IMR-90 (cell line): ENCODE measurements around the gene KRT77. TPM values are rescaled to one million over a fixed set of nuclear protein-coding genes. Genes with fewer than 3 reads are reported as not detected.

ENCODE experiments used
- ATAC-seq: fragments of 200-7000 bp; cut with Tn5 transposase; 2 replicates; pipeline ENCODE4 v1.9.1; 2020; ENCODE audit warnings: low read depth, mild to moderate bottlenecking, moderate library complexity
- BruUV-seq: library from RNA; stranded (reverse); fragments of 400-500 nt; replicated peaks from 2 replicates; lab custom pipeline; 2021; lab: Mats Ljungman, UMichigan
- CTCF ChIA-PET: fragments of 300-600 bp; formaldehyde crosslinking; extraction: SDS; loops from one replicate; lab custom pipeline; 2021; ENCODE audit warnings: antibody characterized with exemption; lab: Yijun Ruan, JAX
- POLR2A ChIA-PET: fragments of 300-600 bp; sonication (Branson Sonifier 250); formaldehyde crosslinking; loops from one replicate; lab custom pipeline; 2022; ENCODE audit warnings: antibody characterized with exemption; ENCODE audit not compliant: unreplicated experiment; lab: Charles Lee
- DNase-seq: peaks from one replicate; pipeline ENCODE4 v3.0.0; 2013
- H2AFZ ChIP-seq: replicated peaks from 2 replicates; pipeline ENCODE3; 2013; ENCODE audit warnings: low read length, mild to moderate bottlenecking; ENCODE audit not compliant: poor library complexity
- H2AK5ac ChIP-seq: 2 replicates; pipeline ENCODE4 v1.6.1; 2013; ENCODE audit warnings: low read depth, low read length, inconsistent platforms
- H2AK9ac ChIP-seq: replicated peaks from 2 replicates; pipeline ENCODE3; 2013; ENCODE audit warnings: mild to moderate bottlenecking, low read depth, low read length, moderate library complexity; ENCODE audit not compliant: poor library complexity
- H2BK120ac ChIP-seq: 2 replicates; pipeline ENCODE4 v1.6.1; 2013; ENCODE audit warnings: low read depth, low read length, inconsistent platforms
- H2BK15ac ChIP-seq: 3 replicates; pipeline ENCODE4 v1.6.1; 2013; ENCODE audit warnings: low read depth, low read length, inconsistent platforms
- H2BK20ac ChIP-seq: 2 replicates; pipeline ENCODE4 v1.6.1; 2013; ENCODE audit warnings: low read depth, mild to moderate bottlenecking, inconsistent platforms, low read length, moderate library complexity
- H2BK5ac ChIP-seq: 2 replicates; pipeline ENCODE4 v1.6.1; 2013; ENCODE audit warnings: mild to moderate bottlenecking, low read depth, low read length, inconsistent platforms; ENCODE audit not compliant: poor library complexity, severe bottlenecking
- H3K14ac ChIP-seq: replicated peaks from 2 replicates; pipeline ENCODE4 v1.6.1; 2013; ENCODE audit warnings: low read depth, low read length, inconsistent platforms
- H3K18ac ChIP-seq: 2 replicates; pipeline ENCODE4 v1.6.1; 2013; ENCODE audit warnings: low read depth, low read length, control low read depth
- H3K23ac ChIP-seq: 2 replicates; pipeline ENCODE4 v1.6.1; 2013; ENCODE audit warnings: low read depth, low read length, inconsistent platforms
- H3K27ac ChIP-seq: 2 replicates; pipeline ENCODE4 v1.5.1; 2013; ENCODE audit warnings: mild to moderate bottlenecking, control low read depth, low read length; ENCODE audit not compliant: insufficient read depth
- H3K27me3 ChIP-seq: 2 replicates; pipeline ENCODE4 v1.6.1; 2013; ENCODE audit warnings: low read length; ENCODE audit not compliant: control insufficient read depth, insufficient read depth
- H3K36me3 ChIP-seq: 2 replicates; pipeline ENCODE4 v1.6.1; 2013; ENCODE audit warnings: low read length, mixed read lengths; ENCODE audit not compliant: control insufficient read depth, insufficient read depth
- H3K4ac ChIP-seq: 2 replicates; pipeline ENCODE4 v1.6.1; 2013; ENCODE audit warnings: low read depth, low read length, inconsistent platforms
- H3K4me1 ChIP-seq: 2 replicates; pipeline ENCODE4 v1.6.1; 2013; ENCODE audit warnings: low read length, mixed read lengths; ENCODE audit not compliant: control insufficient read depth, insufficient read depth
- H3K4me2 ChIP-seq: 2 replicates; pipeline ENCODE4 v1.6.1; 2013; ENCODE audit warnings: low read depth, mild to moderate bottlenecking, control low read depth, low read length, moderate library complexity
- H3K4me3 ChIP-seq: 2 replicates; pipeline ENCODE4 v1.5.1; 2013; ENCODE audit warnings: low read depth, mild to moderate bottlenecking, control low read depth, low read length, moderate library complexity; ENCODE audit not compliant: insufficient read depth
- H3K56ac ChIP-seq: 2 replicates; pipeline ENCODE4 v1.6.1; 2013; ENCODE audit warnings: low read length, inconsistent platforms; ENCODE audit not compliant: insufficient read depth; ENCODE audit errors: extremely low read depth
- H3K79me1 ChIP-seq, 2 experiments: 2 replicates each; pipeline ENCODE4 v1.6.1; 2013; ENCODE audit warnings: low read length in 2 of 2, inconsistent platforms in 1 of 2, low read depth in 1 of 2
- H3K9ac ChIP-seq: 2 replicates; pipeline ENCODE4 v1.6.1; 2013; ENCODE audit warnings: low read depth, low read length, control low read depth
- H3K9me1 ChIP-seq: 2 replicates; pipeline ENCODE4 v1.6.1; 2013; ENCODE audit warnings: low read length, inconsistent platforms; ENCODE audit not compliant: insufficient read depth
- H3K9me3 ChIP-seq: 2 replicates; pipeline ENCODE4 v1.6.1; 2013; ENCODE audit warnings: low read length; ENCODE audit not compliant: control insufficient read depth, insufficient read depth
- H4K20me1 ChIP-seq: 2 replicates; pipeline ENCODE4 v1.6.1; 2013; ENCODE audit warnings: low read length, inconsistent platforms; ENCODE audit not compliant: insufficient read depth
- H4K5ac ChIP-seq: 2 replicates; pipeline ENCODE4 v1.6.1; 2013; ENCODE audit warnings: mild to moderate bottlenecking, low read depth, low read length, control low read depth
- H4K8ac ChIP-seq, 2 experiments: 2 replicates each; pipeline ENCODE4 v1.6.1; 2013; ENCODE audit warnings: low read depth in 2 of 2, low read length in 2 of 2, control low read depth in 1 of 2, inconsistent platforms in 1 of 2
- H4K91ac ChIP-seq: 2 replicates; pipeline ENCODE4 v1.6.1; 2013; ENCODE audit warnings: low read depth, low read length, inconsistent platforms; ENCODE audit not compliant: insufficient read depth
- BHLHE40 ChIP-seq: fragments of 150-350 bp; IDR thresholded peaks from 2 replicates; pipeline ENCODE4 v1.6.1; 2016; ENCODE audit warnings: mild to moderate bottlenecking, low read depth, low read length
- CHD1 ChIP-seq: IDR thresholded peaks from 2 replicates; pipeline ENCODE4 v1.6.1; 2012; ENCODE audit warnings: low read depth, low read length, improper control_type of control experiment
- FOS ChIP-seq: fragments of 150-350 bp; IDR thresholded peaks from 2 replicates; pipeline ENCODE4 v1.6.1; 2016; ENCODE audit warnings: low read depth, low read length
- MAFK ChIP-seq: IDR thresholded peaks from 2 replicates; pipeline ENCODE4 v1.6.1; 2012; ENCODE audit warnings: low read depth, low read length, improper control_type of control experiment
- MAZ ChIP-seq: IDR thresholded peaks from 2 replicates; pipeline ENCODE4 v1.6.1; 2012; ENCODE audit warnings: low read depth, mild to moderate bottlenecking, low read length, improper control_type of control experiment, moderate library complexity, borderline replicate concordance
- NFE2L2 ChIP-seq: fragments of 150-350 bp; IDR thresholded peaks from 2 replicates; pipeline ENCODE4 v1.6.1; 2016; ENCODE audit warnings: low read depth, mild to moderate bottlenecking, low read length
- RAD21 ChIP-seq: IDR thresholded peaks from 2 replicates; pipeline ENCODE4 v1.6.1; 2012; ENCODE audit warnings: low read length, improper control_type of control experiment
- RCOR1 ChIP-seq: IDR thresholded peaks from 2 replicates; pipeline ENCODE4 v1.6.1; 2012; ENCODE audit warnings: mild to moderate bottlenecking, low read length, improper control_type of control experiment; ENCODE audit not compliant: insufficient replicate concordance
- SMC3 ChIP-seq: fragments of 150-350 bp; IDR thresholded peaks from 2 replicates; pipeline ENCODE4 v1.6.1; 2016; ENCODE audit warnings: low read depth, mild to moderate bottlenecking, antibody characterized with exemption, low read length, moderate library complexity
- WGBS, 2 experiments: methylation state at CpG; one replicate each; pipeline versions ENCODE4 v1.1.5 to v1.1.7; 2013; ENCODE audit warnings: missing lambda C conversion rate in 2 of 2; ENCODE audit not compliant: insufficient read length in 1 of 2; ENCODE audit errors: extremely low coverage in 2 of 2; 5-methylcytosine and 5-hydroxymethylcytosine counted together
- dilution Hi-C: fragments of 300-500 bp; cut with HindIII; formaldehyde crosslinking; loops from one replicate; pipeline ENCODE4 v1.14.3; 2018; ENCODE audit warnings: low sequenced_read_pairs; ENCODE audit not compliant: unreplicated experiment
- in situ Hi-C: fragments of 300-500 bp; cut with MboI; formaldehyde crosslinking; loops from 3 replicates; pipeline ENCODE4 v1.14.3; 2019; ENCODE audit warnings: low sequenced_read_pairs, inconsistent platforms, mixed read lengths
- intact Hi-C: fragments of 100-400 bp; cut with micrococcal nuclease; formaldehyde crosslinking; loops from 2 replicates; pipeline ENCODE4 v1.10.0; 2022
- polyA plus RNA-seq, 3 experiments: library from polyadenylated mRNA; depleted of rRNA; stranded (reverse); fragments of >200 nt; gene quantifications; 2 replicates each; pipeline ENCODE4 v1.2.3, GENCODE V29; 2012; ENCODE audit warnings: low replicate concordance in 1 of 3
- total RNA-seq: library from RNA; depleted of rRNA; stranded (reverse); fragments of >200 nt; gene quantifications from 2 replicates; pipeline ENCODE4 v1.2.3, GENCODE V29; 2012

Gene KRT77
- total and polyA plus RNA-seq, 2 of the 4 experiments (the other 2 are of a cell fraction): not detected

DNA sequence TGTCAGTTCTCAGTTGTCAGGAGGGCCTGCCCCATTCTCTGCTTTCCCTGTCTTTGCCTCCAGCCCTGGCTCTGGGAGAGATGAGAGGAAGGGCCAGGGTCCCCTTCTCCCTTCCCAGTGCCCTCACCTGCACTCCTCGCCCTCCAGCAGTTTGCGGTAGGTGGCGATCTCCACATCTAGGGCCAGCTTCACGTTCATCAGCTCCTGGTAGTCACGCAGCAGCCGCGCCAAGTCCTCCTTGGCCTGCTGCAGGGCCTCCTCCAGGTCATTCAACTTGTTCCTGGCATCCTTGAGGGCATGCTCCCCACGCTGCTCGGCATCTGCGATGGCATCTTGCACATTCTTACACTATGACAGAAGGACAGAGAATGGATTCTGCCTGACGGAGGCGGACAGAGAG, 56.7 kb downstream of the KRT77 start:
- no peaks in the 10 kb centered on the region for H3K9me3 ChIP-seq
- H3K56ac ChIP-seq: no peak overlapping the region
- no peaks in the 10 kb centered on the region for H3K79me1 ChIP-seq
- H3K4me2 ChIP-seq: no peak overlapping the region
- no peak overlapping the region for H2AFZ ChIP-seq
- no peak overlapping the region for H3K4me3 ChIP-seq
- H2AK9ac ChIP-seq: no peak overlapping the region
- H4K8ac ChIP-seq: no peak overlapping the region
- CTCF ChIA-PET: no interaction called here
- no peak overlapping the region for H3K4ac ChIP-seq
- intact Hi-C loops: no loop called here
- 78% methylated on average over 6 of the region's 12 CpGs; no CpG with 5 or more reads in 1 of the 2 experiments for WGBS, 2 experiments
- no TSS peak for BruUV-seq
- no peak overlapping the region for H2BK15ac ChIP-seq
- no peak overlapping the region for H4K91ac ChIP-seq
- no peak overlapping the region for H2AK5ac ChIP-seq
- dilution Hi-C loops: no loop called here
- H2BK20ac ChIP-seq: no peak overlapping the region
- H3K36me3 ChIP-seq: no peaks in the 10 kb centered on the region
- H3K9ac ChIP-seq: no peak overlapping the region
- no peak overlapping the region for H2BK120ac ChIP-seq
- POLR2A ChIA-PET: no interaction called here
- no peak for TF ChIP-seq MAZ
- no peak for TF ChIP-seq BHLHE40
- TF ChIP-seq NFE2L2: no peak
- no peak for TF ChIP-seq MAFK
- TF ChIP-seq RAD21: no peak
- TF ChIP-seq RCOR1: no peak
- no peak for TF ChIP-seq SMC3
- TF ChIP-seq FOS: no peak
- TF ChIP-seq CHD1: no peak
- no peak overlapping the region for H3K14ac ChIP-seq
- no peaks in the 10 kb centered on the region for H4K20me1 ChIP-seq
- no peaks in the 10 kb centered on the region for H3K9me1 ChIP-seq
- no peak overlapping the region for H2BK5ac ChIP-seq
- H3K27ac ChIP-seq: no peak overlapping the region
- H3K27me3 ChIP-seq: peaks cover 37% of the 10 kb centered on the region
- no peak overlapping the region for H4K5ac ChIP-seq
- no peak overlapping the region for H3K18ac ChIP-seq
- in situ Hi-C loops: no loop called here
- H3K23ac ChIP-seq: no peak overlapping the region
- ATAC-seq: no peak
- DNase-seq: no peak
- H3K4me1 ChIP-seq: no peaks in the 10 kb centered on the region
